GM23338 (cell line): ENCODE measurements around the gene ZFHX3. TPM values are rescaled to one million over a fixed set of nuclear protein-coding genes. Genes with fewer than 3 reads are reported as not detected.

Source experiments
- ATAC-seq: fragments of 200-7000 bp; cut with Tn5 transposase; 3 replicates; pipeline ENCODE4 v1.9.1; 2020
- DNase-seq: peaks from one replicate; pipeline ENCODE4 v3.0.0-alpha.2; 2015; ENCODE audit warnings: low spot score
- H2AFZ ChIP-seq: fragments of 200-600 bp; sonication (generic); 2 replicates; pipeline ENCODE4 v1.8.0; 2016; ENCODE audit warnings: antibody characterized with exemption, mild to moderate bottlenecking, moderate library complexity
- H3F3A ChIP-seq: fragments of 200-600 bp; sonication (generic); replicated peaks from 2 replicates; pipeline ENCODE4 v1.8.0; 2017; ENCODE audit warnings: antibody characterized with exemption, mixed run types, low read depth
- H3K27ac ChIP-seq: fragments of 200-600 bp; sonication (generic); 2 replicates; pipeline ENCODE4 v1.6.1; 2016; ENCODE audit warnings: low read depth
- H3K27me3 ChIP-seq: fragments of 200-600 bp; sonication (generic); 2 replicates; pipeline ENCODE4 v1.8.0; 2016; ENCODE audit warnings: mild to moderate bottlenecking, mixed run types, moderate library complexity; ENCODE audit not compliant: insufficient read depth
- H3K36me3 ChIP-seq: fragments of 200-600 bp; sonication (generic); 2 replicates; pipeline ENCODE4 v1.8.0; 2016; ENCODE audit warnings: mild to moderate bottlenecking; ENCODE audit not compliant: insufficient read depth
- H3K4me1 ChIP-seq: fragments of 200-600 bp; sonication (generic); 2 replicates; pipeline ENCODE4 v1.8.0; 2016; ENCODE audit warnings: mild to moderate bottlenecking, moderate library complexity; ENCODE audit not compliant: insufficient read depth
- H3K4me2 ChIP-seq: fragments of 200-600 bp; sonication (generic); 2 replicates; pipeline ENCODE4 v1.7.1; 2017; ENCODE audit warnings: mixed run types
- H3K4me3 ChIP-seq: fragments of 200-600 bp; sonication (generic); 2 replicates; pipeline ENCODE4 v1.6.1; 2016; ENCODE audit warnings: mixed run types
- H3K79me2 ChIP-seq: fragments of 200-600 bp; sonication (generic); replicated peaks from 2 replicates; pipeline ENCODE4 v1.8.0; 2017; ENCODE audit warnings: mild to moderate bottlenecking; ENCODE audit not compliant: insufficient read depth
- H3K9me2 ChIP-seq: fragments of 200-600 bp; sonication (generic); 2 replicates; pipeline ENCODE4 v1.8.0; 2017; ENCODE audit not compliant: insufficient read depth
- H4K20me1 ChIP-seq: fragments of 200-600 bp; sonication (generic); replicated peaks from 2 replicates; pipeline ENCODE4 v1.8.0; 2017; ENCODE audit warnings: mild to moderate bottlenecking; ENCODE audit not compliant: insufficient read depth
- H3K27ac Mint-ChIP-seq: 2 replicates; pipeline ENCODE4 v1.8.0; 2020; ENCODE audit warnings: inconsistent platforms, mild to moderate bottlenecking, moderate library complexity, mixed read lengths
- H3K27me3 Mint-ChIP-seq: 3 replicates; pipeline ENCODE4 v1.8.0; 2022; ENCODE audit warnings: low read depth, mild to moderate bottlenecking, moderate library complexity, mixed read lengths, inconsistent platforms; ENCODE audit not compliant: insufficient read depth, poor library complexity
- H3K36me3 Mint-ChIP-seq: 3 replicates; pipeline ENCODE4 v1.8.0; 2021; ENCODE audit warnings: low read depth, mild to moderate bottlenecking, inconsistent platforms, moderate library complexity, mixed read lengths
- H3K4me1 Mint-ChIP-seq: 3 replicates; pipeline ENCODE4 v1.8.0; 2020; ENCODE audit warnings: mild to moderate bottlenecking, inconsistent platforms, mixed read lengths
- H3K4me3 Mint-ChIP-seq: 3 replicates; pipeline ENCODE4 v1.8.0; 2021; ENCODE audit warnings: moderate library complexity, mild to moderate bottlenecking, inconsistent platforms, mixed read lengths
- H3K9me3 Mint-ChIP-seq: 3 replicates; pipeline ENCODE4 v1.8.0; 2020; ENCODE audit warnings: moderate library complexity, mild to moderate bottlenecking, inconsistent platforms, mixed read lengths
- ETS1 ChIP-seq: IDR thresholded peaks from 2 replicates; pipeline ENCODE4 v1.6.1; 2016; ENCODE audit warnings: antibody characterized with exemption
- EZH2phosphoT487 ChIP-seq: fragments of 200-600 bp; sonication (generic); IDR thresholded peaks from one replicate; pipeline ENCODE4 v1.8.1; 2018; ENCODE audit warnings: antibody characterized with exemption; ENCODE audit not compliant: unreplicated experiment
- JUNB ChIP-seq: IDR thresholded peaks from one replicate; pipeline ENCODE4 v1.6.1; 2016; ENCODE audit warnings: antibody characterized with exemption; ENCODE audit not compliant: unreplicated experiment
- NANOG ChIP-seq: IDR thresholded peaks from 2 replicates; pipeline ENCODE4 v1.6.1; 2016; ENCODE audit warnings: antibody characterized with exemption, borderline replicate concordance
- POLR2AphosphoS5 ChIP-seq: IDR thresholded peaks from 2 replicates; pipeline ENCODE4 v1.6.1; 2016; ENCODE audit warnings: antibody characterized with exemption, low read depth
- STAT1 ChIP-seq: IDR thresholded peaks from one replicate; pipeline ENCODE4 v1.6.1; 2016; ENCODE audit warnings: antibody characterized with exemption; ENCODE audit not compliant: unreplicated experiment
- ZNF331 ChIP-seq: fragments of 250-450 bp; sonication (Bioruptor Pico); IDR thresholded peaks from 2 replicates; pipeline ENCODE4 v1.5.0; 2020; ENCODE audit warnings: low read depth, mild to moderate bottlenecking, moderate library complexity
- polyA plus RNA-seq: library from polyadenylated mRNA; unstranded; fragments of >200 nt; fragmentation: Nextera tagmentation; extraction: Ambion mirVana; gene quantifications from 2 replicates; pipeline ENCODE4 v1.2.1, GENCODE V29; 2016
- total RNA-seq: library from RNA; depleted of rRNA; stranded (reverse); fragments of >200 nt; shearing (Covaris generic); gene quantifications from 2 replicates; pipeline ENCODE4 v1.2.3, GENCODE V29; 2014
- TF ChIP-seq, protein P1 (sequence below), 2 experiments: fragments of 200-600 bp in 1 of 2; sonication (generic) in 1 of 2; conservative IDR thresholded peaks; 2 replicates each; pipeline versions ENCODE4 v1.5.1 to v1.6.1; 2016 to 2017; ENCODE audit warnings: antibody characterized with exemption in 2 of 2, low read depth in 2 of 2, mild to moderate bottlenecking in 2 of 2, moderate library complexity in 1 of 2
- TF ChIP-seq, protein P2 (sequence below): fragments of 250-450 bp; sonication (Bioruptor Pico); IDR thresholded peaks from 2 replicates; pipeline ENCODE4 v1.5.0; 2020; ENCODE audit warnings: mild to moderate bottlenecking, moderate library complexity
- TF ChIP-seq, protein P3 (sequence below): IDR thresholded peaks from one replicate; pipeline ENCODE4 v1.6.1; 2018; ENCODE audit warnings: antibody characterized with exemption; ENCODE audit not compliant: unreplicated experiment

ZFHX3 gene
- total and polyA plus RNA-seq, 2 experiments from 2014 or later, result 1.0 to 1.5 TPM

- no peaks in the 10 kb centered on the region for H4K20me1 ChIP-seq
- H3K36me3 ChIP-seq, result no peaks in the 10 kb centered on the region
- Mint-ChIP-seq H3K4me1 (peaks cover 6% of the 10 kb centered on the region; the same call in 1 of the 3 replicates), H3K4me3 (no peak overlapping the region), H3K27ac (no peak overlapping the region), H3K27me3 (peaks cover 5% of the 10 kb centered on the region), H3K9me3 (no peaks in the 10 kb centered on the region), H3K36me3 (no peaks in the 10 kb centered on the region)
- no peaks in the 10 kb centered on the region for H3K79me2 ChIP-seq
- ATAC-seq, result no peak
- H3K27ac ChIP-seq, result no peak overlapping the region
- no peaks in the 10 kb centered on the region for H3K9me2 ChIP-seq
- DNase-seq, result no peak
- no peak overlapping the region for H3K4me2 ChIP-seq
- H3K4me1 ChIP-seq, result peaks cover 3% of the 10 kb centered on the region; the same call in 1 of the 2 replicates
- H3K4me3 ChIP-seq, result no peak overlapping the region
- TF ChIP-seq JUNB, result no peak
- no peak for TF ChIP-seq ZNF331
- no peak overlapping the region for H2AFZ ChIP-seq
- no peaks in the 10 kb centered on the region for H3F3A ChIP-seq
- no peaks in the 10 kb centered on the region for H3K27me3 ChIP-seq
Measured at GRCh38 chr16:72905581-72905980, 142.3 kb downstream of the ZFHX3 start.

- H3K4me1 ChIP-seq, result no peaks in the 10 kb centered on the region
- H2AFZ ChIP-seq, result no peak overlapping the region
- H3K4me1 Mint-ChIP-seq, result no peaks in the 10 kb centered on the region
- no peak overlapping the region for H3K4me3 Mint-ChIP-seq
- no peaks in the 10 kb centered on the region for H3K9me3 Mint-ChIP-seq
- H3F3A ChIP-seq, result no peaks in the 10 kb centered on the region
- no peak overlapping the region for H3K4me2 ChIP-seq
- no peaks in the 10 kb centered on the region for H3K36me3 Mint-ChIP-seq
- no peaks in the 10 kb centered on the region for H4K20me1 ChIP-seq
- no peaks in the 10 kb centered on the region for H3K36me3 ChIP-seq
- H3K27me3 Mint-ChIP-seq, result peaks cover 5% of the 10 kb centered on the region
- H3K27ac ChIP-seq, result no peak overlapping the region
- no peak overlapping the region for H3K4me3 ChIP-seq
- H3K27ac Mint-ChIP-seq, result no peak overlapping the region
- H3K9me2 ChIP-seq, result no peaks in the 10 kb centered on the region
- no peaks in the 10 kb centered on the region for H3K27me3 ChIP-seq
- no peaks in the 10 kb centered on the region for H3K79me2 ChIP-seq
- ATAC-seq, result no peak
- DNase-seq, result no peak
- TF ChIP-seq, protein P1, sequence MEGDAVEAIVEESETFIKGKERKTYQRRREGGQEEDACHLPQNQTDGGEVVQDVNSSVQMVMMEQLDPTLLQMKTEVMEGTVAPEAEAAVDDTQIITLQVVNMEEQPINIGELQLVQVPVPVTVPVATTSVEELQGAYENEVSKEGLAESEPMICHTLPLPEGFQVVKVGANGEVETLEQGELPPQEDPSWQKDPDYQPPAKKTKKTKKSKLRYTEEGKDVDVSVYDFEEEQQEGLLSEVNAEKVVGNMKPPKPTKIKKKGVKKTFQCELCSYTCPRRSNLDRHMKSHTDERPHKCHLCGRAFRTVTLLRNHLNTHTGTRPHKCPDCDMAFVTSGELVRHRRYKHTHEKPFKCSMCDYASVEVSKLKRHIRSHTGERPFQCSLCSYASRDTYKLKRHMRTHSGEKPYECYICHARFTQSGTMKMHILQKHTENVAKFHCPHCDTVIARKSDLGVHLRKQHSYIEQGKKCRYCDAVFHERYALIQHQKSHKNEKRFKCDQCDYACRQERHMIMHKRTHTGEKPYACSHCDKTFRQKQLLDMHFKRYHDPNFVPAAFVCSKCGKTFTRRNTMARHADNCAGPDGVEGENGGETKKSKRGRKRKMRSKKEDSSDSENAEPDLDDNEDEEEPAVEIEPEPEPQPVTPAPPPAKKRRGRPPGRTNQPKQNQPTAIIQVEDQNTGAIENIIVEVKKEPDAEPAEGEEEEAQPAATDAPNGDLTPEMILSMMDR (conservative IDR thresholded peaks at IDR 0.05; ENCODE audit: low read depth in 2 of 2), result no peak
- no peak for TF ChIP-seq ETS1
- TF ChIP-seq, protein P2, sequence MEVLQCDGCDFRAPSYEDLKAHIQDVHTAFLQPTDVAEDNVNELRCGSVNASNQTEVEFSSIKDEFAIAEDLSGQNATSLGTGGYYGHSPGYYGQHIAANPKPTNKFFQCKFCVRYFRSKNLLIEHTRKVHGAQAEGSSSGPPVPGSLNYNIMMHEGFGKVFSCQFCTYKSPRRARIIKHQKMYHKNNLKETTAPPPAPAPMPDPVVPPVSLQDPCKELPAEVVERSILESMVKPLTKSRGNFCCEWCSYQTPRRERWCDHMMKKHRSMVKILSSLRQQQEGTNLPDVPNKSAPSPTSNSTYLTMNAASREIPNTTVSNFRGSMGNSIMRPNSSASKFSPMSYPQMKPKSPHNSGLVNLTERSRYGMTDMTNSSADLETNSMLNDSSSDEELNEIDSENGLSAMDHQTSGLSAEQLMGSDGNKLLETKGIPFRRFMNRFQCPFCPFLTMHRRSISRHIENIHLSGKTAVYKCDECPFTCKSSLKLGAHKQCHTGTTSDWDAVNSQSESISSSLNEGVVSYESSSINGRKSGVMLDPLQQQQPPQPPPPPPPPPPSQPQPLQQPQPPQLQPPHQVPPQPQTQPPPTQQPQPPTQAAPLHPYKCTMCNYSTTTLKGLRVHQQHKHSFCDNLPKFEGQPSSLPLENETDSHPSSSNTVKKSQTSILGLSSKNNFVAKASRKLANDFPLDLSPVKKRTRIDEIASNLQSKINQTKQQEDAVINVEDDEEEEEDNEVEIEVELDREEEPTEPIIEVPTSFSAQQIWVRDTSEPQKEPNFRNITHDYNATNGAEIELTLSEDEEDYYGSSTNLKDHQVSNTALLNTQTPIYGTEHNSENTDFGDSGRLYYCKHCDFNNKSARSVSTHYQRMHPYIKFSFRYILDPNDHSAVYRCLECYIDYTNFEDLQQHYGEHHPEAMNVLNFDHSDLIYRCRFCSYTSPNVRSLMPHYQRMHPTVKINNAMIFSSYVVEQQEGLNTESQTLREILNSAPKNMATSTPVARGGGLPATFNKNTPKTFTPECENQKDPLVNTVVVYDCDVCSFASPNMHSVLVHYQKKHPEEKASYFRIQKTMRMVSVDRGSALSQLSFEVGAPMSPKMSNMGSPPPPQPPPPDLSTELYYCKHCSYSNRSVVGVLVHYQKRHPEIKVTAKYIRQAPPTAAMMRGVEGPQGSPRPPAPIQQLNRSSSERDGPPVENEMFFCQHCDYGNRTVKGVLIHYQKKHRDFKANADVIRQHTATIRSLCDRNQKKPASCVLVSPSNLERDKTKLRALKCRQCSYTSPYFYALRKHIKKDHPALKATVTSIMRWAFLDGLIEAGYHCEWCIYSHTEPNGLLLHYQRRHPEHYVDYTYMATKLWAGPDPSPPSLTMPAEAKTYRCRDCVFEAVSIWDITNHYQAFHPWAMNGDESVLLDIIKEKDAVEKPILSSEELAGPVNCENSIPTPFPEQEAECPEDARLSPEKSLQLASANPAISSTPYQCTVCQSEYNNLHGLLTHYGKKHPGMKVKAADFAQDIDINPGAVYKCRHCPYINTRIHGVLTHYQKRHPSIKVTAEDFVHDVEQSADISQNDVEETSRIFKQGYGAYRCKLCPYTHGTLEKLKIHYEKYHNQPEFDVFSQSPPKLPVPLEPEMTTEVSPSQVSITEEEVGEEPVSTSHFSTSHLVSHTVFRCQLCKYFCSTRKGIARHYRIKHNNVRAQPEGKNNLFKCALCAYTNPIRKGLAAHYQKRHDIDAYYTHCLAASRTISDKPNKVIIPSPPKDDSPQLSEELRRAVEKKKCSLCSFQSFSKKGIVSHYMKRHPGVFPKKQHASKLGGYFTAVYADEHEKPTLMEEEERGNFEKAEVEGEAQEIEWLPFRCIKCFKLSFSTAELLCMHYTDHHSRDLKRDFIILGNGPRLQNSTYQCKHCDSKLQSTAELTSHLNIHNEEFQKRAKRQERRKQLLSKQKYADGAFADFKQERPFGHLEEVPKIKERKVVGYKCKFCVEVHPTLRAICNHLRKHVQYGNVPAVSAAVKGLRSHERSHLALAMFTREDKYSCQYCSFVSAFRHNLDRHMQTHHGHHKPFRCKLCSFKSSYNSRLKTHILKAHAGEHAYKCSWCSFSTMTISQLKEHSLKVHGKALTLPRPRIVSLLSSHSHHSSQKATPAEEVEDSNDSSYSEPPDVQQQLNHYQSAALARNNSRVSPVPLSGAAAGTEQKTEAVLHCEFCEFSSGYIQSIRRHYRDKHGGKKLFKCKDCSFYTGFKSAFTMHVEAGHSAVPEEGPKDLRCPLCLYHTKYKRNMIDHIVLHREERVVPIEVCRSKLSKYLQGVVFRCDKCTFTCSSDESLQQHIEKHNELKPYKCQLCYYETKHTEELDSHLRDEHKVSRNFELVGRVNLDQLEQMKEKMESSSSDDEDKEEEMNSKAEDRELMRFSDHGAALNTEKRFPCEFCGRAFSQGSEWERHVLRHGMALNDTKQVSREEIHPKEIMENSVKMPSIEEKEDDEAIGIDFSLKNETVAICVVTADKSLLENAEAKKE (CRISPR knock-in tag), result no peak
- TF ChIP-seq JUNB, result no peak
- no peak for TF ChIP-seq EZH2phosphoT487
- TF ChIP-seq STAT1, result no peak
- TF ChIP-seq, protein P3, sequence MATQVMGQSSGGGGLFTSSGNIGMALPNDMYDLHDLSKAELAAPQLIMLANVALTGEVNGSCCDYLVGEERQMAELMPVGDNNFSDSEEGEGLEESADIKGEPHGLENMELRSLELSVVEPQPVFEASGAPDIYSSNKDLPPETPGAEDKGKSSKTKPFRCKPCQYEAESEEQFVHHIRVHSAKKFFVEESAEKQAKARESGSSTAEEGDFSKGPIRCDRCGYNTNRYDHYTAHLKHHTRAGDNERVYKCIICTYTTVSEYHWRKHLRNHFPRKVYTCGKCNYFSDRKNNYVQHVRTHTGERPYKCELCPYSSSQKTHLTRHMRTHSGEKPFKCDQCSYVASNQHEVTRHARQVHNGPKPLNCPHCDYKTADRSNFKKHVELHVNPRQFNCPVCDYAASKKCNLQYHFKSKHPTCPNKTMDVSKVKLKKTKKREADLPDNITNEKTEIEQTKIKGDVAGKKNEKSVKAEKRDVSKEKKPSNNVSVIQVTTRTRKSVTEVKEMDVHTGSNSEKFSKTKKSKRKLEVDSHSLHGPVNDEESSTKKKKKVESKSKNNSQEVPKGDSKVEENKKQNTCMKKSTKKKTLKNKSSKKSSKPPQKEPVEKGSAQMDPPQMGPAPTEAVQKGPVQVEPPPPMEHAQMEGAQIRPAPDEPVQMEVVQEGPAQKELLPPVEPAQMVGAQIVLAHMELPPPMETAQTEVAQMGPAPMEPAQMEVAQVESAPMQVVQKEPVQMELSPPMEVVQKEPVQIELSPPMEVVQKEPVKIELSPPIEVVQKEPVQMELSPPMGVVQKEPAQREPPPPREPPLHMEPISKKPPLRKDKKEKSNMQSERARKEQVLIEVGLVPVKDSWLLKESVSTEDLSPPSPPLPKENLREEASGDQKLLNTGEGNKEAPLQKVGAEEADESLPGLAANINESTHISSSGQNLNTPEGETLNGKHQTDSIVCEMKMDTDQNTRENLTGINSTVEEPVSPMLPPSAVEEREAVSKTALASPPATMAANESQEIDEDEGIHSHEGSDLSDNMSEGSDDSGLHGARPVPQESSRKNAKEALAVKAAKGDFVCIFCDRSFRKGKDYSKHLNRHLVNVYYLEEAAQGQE, result no peak
- TF ChIP-seq POLR2AphosphoS5, result no peak
- TF ChIP-seq NANOG, result no peak
- TF ChIP-seq ZNF331, result no peak
Measured at GRCh38 chr16:72903176-72903575, 144.8 kb downstream of the ZFHX3 start.
